ENCODE results near the gene YIF1A. TPM values are rescaled to one million over a fixed set of nuclear protein-coding genes. Genes with fewer than 3 reads are reported as not detected.
"Not testable (repeated sequence)": the region's sequence is repeated elsewhere in the genome, so short reads cannot be mapped to it uniquely, and the experiment has no call there.

Gene YIF1A
- polyA plus RNA-seq, 12 donors = 30.1 to 132 (median 40.9) TPM; not detected in 1

- no peak for DNase-seq
Observed at GRCh38 chr11:66314186-66314501, 25.2 kb upstream of the YIF1A start.

- DNase-seq = no peak
Observed at GRCh38 chr11:66313321-66314185, 24.6 kb upstream of the YIF1A start.

GRCh38 chr11:66312549-66313320 is 23.8 kb upstream of the YIF1A start:
- peak; percentile 97 for DNase-seq

GRCh38 chr11:66311965-66312548 is 23.1 kb upstream of the YIF1A start:
- peak; percentile 92 for DNase-seq

DNA sequence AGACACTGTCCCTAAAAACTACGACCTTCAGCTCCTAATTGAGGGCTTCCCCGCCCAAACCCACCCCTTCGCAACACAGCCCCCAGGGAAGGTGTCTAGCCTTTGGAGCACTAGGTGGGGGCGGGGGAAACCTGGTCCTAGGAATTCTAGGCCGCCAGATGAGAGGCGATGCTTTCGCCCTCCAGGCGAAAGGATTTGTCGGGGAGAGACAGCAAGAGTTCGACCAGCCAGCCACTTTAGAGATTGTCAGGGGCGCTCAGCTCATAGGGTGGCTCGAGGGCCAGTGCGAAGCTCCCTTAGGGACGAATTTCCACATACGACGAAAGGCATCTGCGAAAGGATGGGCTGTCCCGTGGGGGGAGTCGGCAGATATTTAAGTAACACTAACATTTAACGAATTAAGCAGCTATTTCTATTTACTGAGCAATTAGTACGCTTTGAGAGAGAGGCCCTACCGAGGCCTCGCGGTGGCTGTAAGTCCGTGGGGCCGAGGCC is 22.6 kb upstream of the YIF1A start:
- no peak for DNase-seq

- not testable (repeated sequence) for DNase-seq
Observed at GRCh38 chr11:66310803-66311440, 22.0 kb upstream of the YIF1A start.

DNA sequence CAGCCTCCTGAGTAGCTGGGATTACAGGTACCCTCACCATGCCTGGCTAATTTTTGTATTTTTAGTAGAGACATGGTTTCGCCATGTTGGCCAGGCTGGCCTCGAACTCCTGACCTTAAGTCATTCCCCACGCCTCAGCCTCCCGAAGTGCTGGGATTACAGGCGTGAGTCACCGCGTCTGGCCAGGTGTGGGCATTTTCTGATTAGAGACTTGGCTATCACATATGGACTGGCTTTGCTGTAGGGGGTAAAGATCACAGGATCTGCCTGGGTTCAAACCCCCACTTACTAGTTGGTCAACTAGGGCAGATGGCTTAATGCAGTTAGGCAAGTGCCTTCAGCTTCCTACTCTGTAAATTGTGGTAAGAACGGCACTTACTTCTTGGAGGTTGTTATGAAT is 21.4 kb upstream of the YIF1A start:
- DNase-seq = no peak

DNA sequence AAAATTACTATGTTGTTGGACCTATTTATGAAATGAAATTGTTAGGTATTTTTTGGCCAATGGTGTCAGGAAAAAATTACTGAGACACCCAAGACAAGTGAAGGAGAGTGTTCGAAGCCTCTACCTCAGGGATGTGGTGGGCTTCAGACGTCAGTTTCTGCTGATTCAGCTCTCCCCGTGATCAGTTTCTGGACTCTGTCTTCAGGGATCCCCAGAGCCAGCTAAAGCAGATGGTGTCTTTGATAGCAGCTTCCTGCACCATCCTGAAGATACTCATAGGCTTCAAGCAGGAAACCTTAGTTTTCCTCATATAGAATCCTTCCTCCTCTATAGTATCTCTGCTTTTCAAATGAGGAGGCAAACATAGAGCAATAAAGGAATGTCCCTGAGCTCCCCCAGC is 20.5 kb upstream of the YIF1A start:
- DNase-seq = no peak

GRCh38 chr11:66302656-66303055 is 13.7 kb upstream of the YIF1A start:
- DNase-seq = no peak

DNA sequence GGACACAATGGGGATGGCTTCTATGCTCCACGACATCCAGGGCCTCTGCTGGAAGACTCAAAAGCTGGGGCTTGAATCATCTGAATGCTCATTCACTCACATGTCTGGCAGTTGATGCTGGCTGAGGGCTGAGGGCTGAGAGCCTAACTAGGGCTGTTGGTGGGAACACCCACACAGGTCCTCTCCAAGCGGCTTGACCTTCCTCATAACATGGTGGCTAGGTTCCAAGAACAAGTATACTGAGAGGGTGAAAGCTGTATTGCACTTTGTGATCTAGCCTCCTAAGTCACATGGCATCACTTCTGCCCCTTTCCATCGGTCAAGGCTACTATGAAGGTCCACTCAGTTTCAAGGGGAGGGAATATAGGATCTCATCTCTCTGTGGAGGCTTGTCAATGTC is 10.2 kb upstream of the YIF1A start:
- DNase-seq = no peak

DNA sequence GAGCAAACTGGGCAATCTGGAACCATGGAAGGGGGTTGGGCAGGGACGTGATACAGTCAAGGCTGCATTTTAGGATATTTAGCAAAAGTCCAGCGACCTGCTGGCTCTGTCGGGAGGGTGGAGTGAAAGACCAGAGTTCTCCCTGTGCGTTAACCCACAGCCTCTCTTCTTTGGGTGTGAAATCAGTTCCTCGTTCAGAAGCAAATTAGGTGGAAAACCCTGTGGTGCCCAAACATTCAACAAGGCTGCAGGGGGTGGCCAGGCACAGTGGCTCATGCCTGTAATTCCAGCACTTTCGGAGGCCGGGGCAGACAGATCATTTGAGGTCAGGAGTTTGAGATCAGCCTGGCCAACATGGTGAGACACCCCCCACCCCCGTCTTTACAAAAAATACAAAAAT is 8.7 kb upstream of the YIF1A start:
- DNase-seq = no peak

DNA sequence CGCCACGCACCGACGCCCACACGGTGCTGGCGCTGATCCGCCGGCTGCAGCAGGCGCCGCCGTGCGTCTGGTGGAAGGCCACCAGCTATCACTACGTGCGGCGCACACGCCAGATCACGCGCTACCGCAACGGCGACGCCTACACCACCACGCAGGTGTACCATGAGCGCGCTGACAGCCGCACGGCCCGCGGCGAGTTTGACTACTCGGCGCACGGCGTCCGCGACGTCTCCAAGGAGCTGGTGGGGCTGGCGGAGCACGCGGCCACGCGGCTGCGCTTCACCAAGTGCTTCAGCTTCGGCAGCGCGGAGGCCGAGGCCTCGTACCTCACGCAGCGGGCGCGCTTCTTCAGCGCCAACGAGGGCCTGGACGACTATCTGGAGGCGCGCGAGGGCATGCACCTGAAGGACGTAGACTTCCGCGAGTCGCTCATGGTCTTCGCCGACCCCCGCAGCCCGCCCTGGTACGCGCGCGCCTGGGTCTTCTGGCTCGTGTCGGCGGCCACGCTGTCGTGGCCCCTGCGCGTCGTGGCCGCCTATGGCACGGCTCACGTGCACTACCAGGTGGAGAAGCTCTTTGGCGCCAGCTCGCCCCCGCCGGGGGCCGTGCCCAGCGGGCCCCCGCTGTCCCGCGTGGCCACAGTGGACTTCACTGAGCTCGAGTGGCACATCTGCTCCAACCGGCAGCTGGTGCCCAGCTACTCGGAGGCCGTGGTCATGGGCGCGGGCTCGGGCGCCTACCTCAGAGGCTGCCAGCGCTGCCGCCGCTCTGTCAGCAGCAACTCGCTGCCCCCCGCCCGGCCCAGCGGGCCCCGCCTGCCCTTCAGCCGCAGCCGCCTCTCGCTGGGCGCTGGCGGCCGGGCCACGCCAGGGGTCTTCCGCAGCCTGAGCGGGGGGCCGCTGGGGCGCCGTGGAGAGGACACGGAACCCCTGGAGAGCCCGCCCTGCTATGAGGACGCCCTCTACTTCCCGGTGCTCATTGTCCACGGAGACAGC is 6.0 kb upstream of the YIF1A start:
- DNase-seq = no peak

GRCh38 chr11:66293777-66294625 is 5.1 kb upstream of the YIF1A start:
- no peak for DNase-seq

GRCh38 chr11:66293352-66293751 is 4.4 kb upstream of the YIF1A start:
- no peak for DNase-seq

GRCh38 chr11:66292543-66293332 is 3.8 kb upstream of the YIF1A start:
- no peak for DNase-seq

- DNase-seq = no peak
Observed at GRCh38 chr11:66291706-66292542, 3.0 kb upstream of the YIF1A start, which contains the start of gene TMEM151A. Gene TMEM151A (plus strand): TSS chr11:66291894. CDS start chr11:66292014, 120 bp downstream.

GRCh38 chr11:66291303-66291705 is 2.4 kb upstream of the YIF1A start:
- no peak for DNase-seq

DNA sequence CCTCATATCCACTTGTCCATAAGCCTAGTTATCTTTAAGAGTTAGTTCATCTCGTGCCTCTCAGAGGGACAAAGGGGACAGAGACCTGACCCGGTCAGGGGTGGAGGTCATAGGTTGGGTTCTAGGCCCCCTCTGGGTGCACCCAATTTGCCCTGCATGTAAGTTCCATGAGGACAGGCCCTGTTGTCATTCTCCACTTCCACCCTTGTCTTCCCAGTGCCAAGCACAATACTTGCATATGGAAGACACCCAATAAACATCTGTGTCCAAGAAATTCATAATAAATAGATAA is 1.3 kb upstream of the YIF1A start:
- no peak for DNase-seq

All from muscle of arm (tissue), 12 donors.